Upper lobe of right lung (tissue), 1 donor: Measurements from ENCODE around the gene DNAJB1. TPM values are rescaled to one million over a fixed set of nuclear protein-coding genes. Genes with fewer than 3 reads are reported as not detected.
"Not testable (repeated sequence)": the region's sequence is repeated elsewhere in the genome, so short reads cannot be mapped to it uniquely, and the experiment has no call there.

Experiments used
- ATAC-seq: fragments of 200-7000 bp; cut with Tn5 transposase; one replicate; pipeline ENCODE4 v1.9.1; 2020; ENCODE audit warnings: mild to moderate bottlenecking, moderate library complexity
- DNase-seq: peaks from one replicate; pipeline ENCODE4 v3.0.0-alpha.2; 2020
- H3K27ac ChIP-seq: fragments of 200-600 bp; one replicate; pipeline ENCODE4 v1.8.0; 2022
- H3K27me3 ChIP-seq: fragments of 200-600 bp; one replicate; pipeline ENCODE4 v1.8.0; 2022; ENCODE audit warnings: mild to moderate bottlenecking
- H3K36me3 ChIP-seq: fragments of 200-600 bp; one replicate; pipeline ENCODE4 v1.8.0; 2022
- H3K4me1 ChIP-seq: fragments of 200-600 bp; one replicate; pipeline ENCODE4 v1.8.0; 2022
- H3K4me3 ChIP-seq: fragments of 200-600 bp; one replicate; pipeline ENCODE4 v1.8.0; 2022; ENCODE audit warnings: mild to moderate bottlenecking
- H3K9me3 ChIP-seq: fragments of 200-600 bp; one replicate; pipeline ENCODE4 v1.8.0; 2022
- CTCF ChIP-seq: fragments of 200-600 bp; IDR thresholded peaks from one replicate; pipeline ENCODE4 v1.8.0; 2022; ENCODE audit warnings: antibody characterized with exemption
- intact Hi-C: fragments of 100-400 bp; cut with DNase I; formaldehyde crosslinking; loops from one replicate; pipeline ENCODE4 v1.11.0; 2022
- total RNA-seq: library from RNA; stranded (reverse); fragmentation: NEBNext Ultra II Directional; extraction: Animal tissue kit (Norgen Biotek cat#: 25700); gene quantifications from one replicate; pipeline ENCODE4 v1.2.1, GENCODE V29; 2021
- donor health status: DM: no; HTN: yes; CAD: no; lungs with severe emphysema.

DNAJB1 gene
- total RNA-seq, 1 donor from 2014 or later = 99.7 TPM

GRCh38 chr19:14545716-14546082 is 27.5 kb upstream of the DNAJB1 start:
- Histone ChIP-seq H3K36me3 (no peaks in the 10 kb centered on the region), H3K4me3 (no peak overlapping the region), H3K4me1 (no peaks in the 10 kb centered on the region), H3K27ac (no peak overlapping the region), H3K27me3 (no peaks in the 10 kb centered on the region), H3K9me3 (no peaks in the 10 kb centered on the region)
- ATAC-seq (no peak), DNase-seq (no peak)
- intact Hi-C loops = no loop called here
- no peak for TF ChIP-seq CTCF

- intact Hi-C loops = no loop called here
- DNase-seq = peak; percentile 74
- no peaks in the 10 kb centered on the region for H3K4me1 ChIP-seq
- H3K4me3 ChIP-seq = no peak overlapping the region
- no peaks in the 10 kb centered on the region for H3K9me3 ChIP-seq
- H3K27me3 ChIP-seq = no peaks in the 10 kb centered on the region
- TF ChIP-seq CTCF = no peak
- H3K27ac ChIP-seq = no peak overlapping the region
- ATAC-seq = peak; percentile 65
- H3K36me3 ChIP-seq = no peaks in the 10 kb centered on the region
Observed at GRCh38 chr19:14544977-14545715, 26.9 kb upstream of the DNAJB1 start.

GRCh38 chr19:14544047-14544446 is 25.9 kb upstream of the DNAJB1 start:
- intact Hi-C loops = no loop called here
- no peak overlapping the region for H3K27ac ChIP-seq
- no peak for TF ChIP-seq CTCF
- H3K9me3 ChIP-seq = no peaks in the 10 kb centered on the region
- no peak for ATAC-seq
- H3K4me3 ChIP-seq = no peak overlapping the region
- H3K27me3 ChIP-seq = no peaks in the 10 kb centered on the region
- DNase-seq = no peak
- H3K36me3 ChIP-seq = no peaks in the 10 kb centered on the region
- no peaks in the 10 kb centered on the region for H3K4me1 ChIP-seq

- H3K9me3 ChIP-seq = no peaks in the 10 kb centered on the region
- H3K4me1 ChIP-seq = no peaks in the 10 kb centered on the region
- ATAC-seq (peak; percentile 59), DNase-seq (no peak)
- no peak overlapping the region for H3K4me3 ChIP-seq
- H3K36me3 ChIP-seq = no peaks in the 10 kb centered on the region
- no peak for TF ChIP-seq CTCF
- H3K27ac ChIP-seq = no peak overlapping the region
- H3K27me3 ChIP-seq = no peaks in the 10 kb centered on the region
- intact Hi-C loops = no loop called here
Observed at GRCh38 chr19:14542711-14543328, 24.6 kb upstream of the DNAJB1 start.

GRCh38 chr19:14541979-14542378 is 23.8 kb upstream of the DNAJB1 start:
- H3K27ac ChIP-seq, intact Hi-C loops, ATAC-seq, DNase-seq, H3K27me3 ChIP-seq, H3K9me3 ChIP-seq, H3K36me3 ChIP-seq, H3K4me3 ChIP-seq, H3K4me1 ChIP-seq: not testable (repeated sequence)

- no peak for TF ChIP-seq CTCF
- H3K9me3 ChIP-seq = no peaks in the 10 kb centered on the region
- no peak overlapping the region for H3K4me3 ChIP-seq
- ATAC-seq = no peak
- H3K4me1 ChIP-seq = peaks cover 4% of the 10 kb centered on the region
- intact Hi-C loops = no loop called here
- no peak for DNase-seq
- no peak overlapping the region for H3K27ac ChIP-seq
- H3K36me3 ChIP-seq = no peaks in the 10 kb centered on the region
- H3K27me3 ChIP-seq = no peaks in the 10 kb centered on the region
Observed at GRCh38 chr19:14540741-14541525, 22.7 kb upstream of the DNAJB1 start.
